Stimulated activated CD8-positive, alpha-beta memory T cell treated with anti-CD3 and anti-CD28 coated beads, Interleukin-4, amount 100 ng/mL, for 4 hours (primary cell): ENCODE data around the gene PASK.
"Not testable (repeated sequence)": the region's sequence is repeated elsewhere in the genome, so short reads cannot be mapped to it uniquely, and the experiment has no call there.

Experiments used
- DNase-seq, 2 donors: peaks; one replicate each; pipeline ENCODE4 v3.0.0-alpha.2; 2020; ENCODE audit warnings: low read depth in 2 of 2, low spot score in 1 of 2

Gene PASK

GRCh38 chr2:241107031-241107783 is 42.1 kb downstream of the PASK start:
- DNase-seq = no peak

GRCh38 chr2:241105641-241106040 is 43.6 kb downstream of the PASK start:
- DNase-seq = no peak

- DNase-seq = not testable (repeated sequence)
Observed at GRCh38 chr2:241104611-241105010, 44.7 kb downstream of the PASK start.

- no peak for DNase-seq
Observed at GRCh38 chr2:241103176-241103595, 46.1 kb downstream of the PASK start.

- peak; percentile 74 to 75 for DNase-seq
Observed at GRCh38 chr2:241102239-241102803, 47.0 kb downstream of the PASK start, which contains the start of gene MTERF4. MTERF4 (minus strand) TSS chr2:241102287; CDS start chr2:241102273, 14 bp downstream.

GRCh38 chr2:241099246-241099645 is 50.0 kb downstream of the PASK start:
- DNase-seq = no peak

GRCh38 chr2:241096979-241097378 is 52.3 kb downstream of the PASK start:
- DNase-seq = no peak

- DNase-seq = no peak
Observed at GRCh38 chr2:241095594-241096290, 53.5 kb downstream of the PASK start.

GRCh38 chr2:241094924-241095420 is 54.3 kb downstream of the PASK start:
- DNase-seq = no peak

- DNase-seq = no peak
Observed at GRCh38 chr2:241094172-241094571, 55.1 kb downstream of the PASK start.

GRCh38 chr2:241093133-241093781 is 56.0 kb downstream of the PASK start:
- not testable (repeated sequence) for DNase-seq

GRCh38 chr2:241092677-241093076 is 56.6 kb downstream of the PASK start:
- DNase-seq = no peak

- no peak for DNase-seq
Observed at GRCh38 chr2:241091734-241092445, 57.4 kb downstream of the PASK start.

GRCh38 chr2:241091201-241091600 is 58.1 kb downstream of the PASK start:
- no peak for DNase-seq

GRCh38 chr2:241088791-241089732 is 60.2 kb downstream of the PASK start:
- DNase-seq = no peak

- no peak for DNase-seq
Observed at GRCh38 chr2:241088376-241088775, 60.9 kb downstream of the PASK start.

GRCh38 chr2:241087420-241088268 is 61.6 kb downstream of the PASK start:
- no peak for DNase-seq

GRCh38 chr2:241084856-241085444 is 64.3 kb downstream of the PASK start:
- DNase-seq = no peak

GRCh38 chr2:241083091-241083415 is 66.2 kb downstream of the PASK start:
- no peak for DNase-seq
